Thyroid gland (tissue), 4 donors: ENCODE measurements around the gene TMEM52. TPM values are rescaled to one million over a fixed set of nuclear protein-coding genes. Genes with fewer than 3 reads are reported as not detected.

Experiments
- DNase-seq, 2 donors: peaks; one replicate each; pipeline ENCODE4 v3.0.0-alpha.2; 2019
- H3K27ac ChIP-seq, 3 donors: fragments of 200-600 bp; sonication (generic); 1 replicate in 2 of 3; 2 replicates in 1 of 3; pipeline ENCODE4 v1.5.1; 2016 to 2019; ENCODE audit warnings: mild to moderate bottlenecking in 1 of 3, moderate library complexity in 1 of 3
- H3K27me3 ChIP-seq: fragments of 200-600 bp; sonication (generic); one replicate; pipeline ENCODE4 v1.5.1; 2019
- H3K36me3 ChIP-seq, 2 donors: fragments of 200-600 bp; sonication (generic); one replicate each; pipeline ENCODE4 v1.5.1; 2016 to 2019
- H3K4me1 ChIP-seq, 2 donors: fragments of 200-600 bp; sonication (generic); one replicate each; pipeline ENCODE4 v1.5.1; 2017 to 2019
- H3K4me3 ChIP-seq, 3 donors: fragments of 200-600 bp; sonication (generic); replicated peaks in 1 of 3; 1 replicate in 2 of 3; 2 replicates in 1 of 3; pipeline ENCODE4 v1.5.1; 2016; ENCODE audit warnings: mild to moderate bottlenecking in 1 of 3
- H3K9me3 ChIP-seq: fragments of 200-600 bp; sonication (generic); one replicate; pipeline ENCODE4 v1.5.1; 2017
- CTCF ChIP-seq, 6 experiments: fragments of 200-600 bp in 3 of 6; fragments of 450-650 bp in 3 of 6; sonication (generic) in 3 of 6; IDR thresholded peaks; one replicate each; pipeline ENCODE4 v1.5.1; 2016 to 2019; ENCODE audit warnings: antibody characterized with exemption in 6 of 6, mild to moderate bottlenecking in 2 of 6, inconsistent platforms in 1 of 6, moderate library complexity in 1 of 6
- POLR2A ChIP-seq, 2 donors: fragments of 450-650 bp; IDR thresholded peaks; one replicate each; pipeline ENCODE4 v1.6.1; 2017; ENCODE audit warnings: antibody characterized with exemption in 2 of 2, mild to moderate bottlenecking in 2 of 2, moderate library complexity in 1 of 2
- WGBS, 2 donors: methylation state at CpG; one replicate each; pipeline ENCODE4 v1.1.5; 2017; 5-methylcytosine and 5-hydroxymethylcytosine counted together
- intact Hi-C: fragments of 100-400 bp; cut with DNase I; formaldehyde crosslinking; loops from one replicate; pipeline ENCODE4 v1.15.1; 2023
- total RNA-seq, 4 donors: library from RNA; depleted of rRNA; stranded (reverse); fragments of >200 nt; gene quantifications; one replicate each; pipeline ENCODE4 v1.2.3, GENCODE V29; 2016

Gene TMEM52
- total RNA-seq, 4 donors from 2014 or later = not detected

- Histone ChIP-seq H3K27ac (no peak overlapping the region), H3K36me3 (no peaks in the 10 kb centered on the region), H3K9me3 (no peaks in the 10 kb centered on the region), H3K27me3 (no peaks in the 10 kb centered on the region), H3K4me1 (peaks cover 0 to under 1% of the 10 kb centered on the region in 2 donors), H3K4me3 (no peak overlapping the region)
- TF ChIP-seq CTCF (IDR thresholded peaks at IDR 0.05) (no peak), POLR2A (IDR thresholded peaks at IDR 0.05) (no peak)
- WGBS, 2 donors = 68 to 90% methylated on average over 4 to 5 of the region's 10 CpGs
- intact Hi-C loops = no loop called here
- no peak for DNase-seq
Measured at GRCh38 chr1:1965546-1965945, 46.5 kb upstream of the TMEM52 start.

- H3K36me3 ChIP-seq = no peaks in the 10 kb centered on the region
- no peaks in the 10 kb centered on the region for H3K27me3 ChIP-seq
- no peak overlapping the region for H3K4me3 ChIP-seq
- H3K9me3 ChIP-seq = no peaks in the 10 kb centered on the region
- H3K4me1 ChIP-seq = peaks cover 0 to 8% of the 10 kb centered on the region in 2 donors
- intact Hi-C loops = loop anchor here (5.0 kb wide), 1 partner anchor 77 kb away; no protein-coding TSS in a partner anchor
- TF ChIP-seq POLR2A (IDR thresholded peaks at IDR 0.05) (no peak), CTCF (IDR thresholded peaks at IDR 0.05) (no peak)
- no peak overlapping the region for H3K27ac ChIP-seq
- DNase-seq = no peak
- 86 to 91% methylated on average over 19 to 22 of the region's 25 CpGs for WGBS, 2 donors
Measured at GRCh38 chr1:1964811-1965210, 45.7 kb upstream of the TMEM52 start.

- Histone ChIP-seq H3K4me1 (peaks cover 0 to 10% of the 10 kb centered on the region in 2 donors), H3K9me3 (no peaks in the 10 kb centered on the region), H3K4me3 (no peak overlapping the region), H3K27ac (no peak overlapping the region), H3K36me3 (no peaks in the 10 kb centered on the region), H3K27me3 (no peaks in the 10 kb centered on the region)
- no peak for DNase-seq
- TF ChIP-seq POLR2A (IDR thresholded peaks at IDR 0.05) (no peak), CTCF (IDR thresholded peaks at IDR 0.05) (no peak)
- WGBS, 2 donors = 87 to 90% methylated on average over 15 to 17 of the region's 17 CpGs
- intact Hi-C loops = loop anchor here (5.0 kb wide), 1 partner anchor 79 kb away; no protein-coding TSS in a partner anchor
Measured at GRCh38 chr1:1963570-1963969, 44.5 kb upstream of the TMEM52 start.

- no peak for TF ChIP-seq POLR2A (IDR thresholded peaks at IDR 0.05)
- no peak for TF ChIP-seq CTCF (IDR thresholded peaks at IDR 0.05)
- DNase-seq = no peak
- intact Hi-C loops = loop anchor here (5.0 kb wide), 1 partner anchor 80 kb away; no protein-coding TSS in a partner anchor
- Histone ChIP-seq H3K27me3 (no peaks in the 10 kb centered on the region), H3K4me1 (peaks cover 0 to 10% of the 10 kb centered on the region in 2 donors), H3K4me3 (no peak overlapping the region), H3K9me3 (no peaks in the 10 kb centered on the region), H3K36me3 (no peaks in the 10 kb centered on the region), H3K27ac (no peak overlapping the region)
- WGBS, 2 donors = 83 to 86% methylated on average over 2 of the region's 2 CpGs
Measured at GRCh38 chr1:1962752-1963151, 43.7 kb upstream of the TMEM52 start.

GRCh38 chr1:1960480-1961196 lies 41.6 kb upstream of the TMEM52 start:
- Histone ChIP-seq H3K27ac (no peak overlapping the region), H3K4me1 (peaks cover 0 to 10% of the 10 kb centered on the region in 2 donors), H3K27me3 (no peaks in the 10 kb centered on the region), H3K36me3 (no peaks in the 10 kb centered on the region), H3K4me3 (no peak overlapping the region), H3K9me3 (no peaks in the 10 kb centered on the region)
- no peak for DNase-seq
- intact Hi-C loops = loop anchor here (5.0 kb wide), 1 partner anchor 82 kb away; no protein-coding TSS in a partner anchor
- WGBS, 2 donors = 58 to 68% methylated on average over 17 of the region's 17 CpGs
- TF ChIP-seq CTCF (IDR thresholded peaks at IDR 0.05) (no peak), POLR2A (IDR thresholded peaks at IDR 0.05) (no peak)
